GM19043 (cell line): ENCODE results near the gene UPK1B.
"Not testable (repeated sequence)": the region's sequence is repeated elsewhere in the genome, so short reads cannot be mapped to it uniquely, and the experiment has no call there.

Source experiments
- ATAC-seq: cut with Tn5 transposase; IDR thresholded peaks from one replicate; pipeline ENCODE4 v1.9.1; 2021; ENCODE audit warnings: low read depth; ENCODE audit not compliant: unreplicated experiment

UPK1B gene

DNA sequence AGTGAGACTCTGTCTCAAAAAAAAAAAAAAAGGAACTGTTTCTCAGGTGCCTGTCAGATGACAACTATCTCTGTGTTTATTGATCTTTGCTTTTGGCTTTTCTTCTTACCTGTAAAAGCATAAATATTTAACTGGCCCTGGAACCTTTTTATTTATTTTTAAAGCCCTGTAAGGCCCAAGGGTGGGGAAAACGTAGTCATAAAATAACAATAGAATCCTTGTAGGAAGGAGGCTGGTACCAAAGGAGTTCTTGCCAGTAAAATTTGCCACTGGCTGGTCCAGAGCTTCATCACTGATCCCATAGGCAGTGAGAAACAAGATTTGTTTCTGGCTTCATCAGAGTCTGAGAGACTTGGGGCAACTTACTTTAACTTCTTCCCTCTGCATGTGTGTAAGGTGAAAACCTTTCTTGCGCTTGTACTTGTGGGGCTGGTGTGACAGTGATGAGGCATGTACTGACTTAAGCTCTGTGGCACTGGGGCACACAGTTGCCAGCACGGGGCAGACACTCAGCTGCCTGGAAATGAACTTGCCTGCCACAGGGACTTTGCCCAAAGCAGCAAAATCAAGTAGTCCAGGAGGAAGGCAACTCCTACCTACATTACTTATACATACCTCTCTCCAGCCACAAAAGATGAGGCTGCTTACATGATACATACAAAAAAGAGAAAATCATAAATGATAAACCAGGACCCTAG, 47.7 kb downstream of the UPK1B start:
- ATAC-seq = no peak

DNA sequence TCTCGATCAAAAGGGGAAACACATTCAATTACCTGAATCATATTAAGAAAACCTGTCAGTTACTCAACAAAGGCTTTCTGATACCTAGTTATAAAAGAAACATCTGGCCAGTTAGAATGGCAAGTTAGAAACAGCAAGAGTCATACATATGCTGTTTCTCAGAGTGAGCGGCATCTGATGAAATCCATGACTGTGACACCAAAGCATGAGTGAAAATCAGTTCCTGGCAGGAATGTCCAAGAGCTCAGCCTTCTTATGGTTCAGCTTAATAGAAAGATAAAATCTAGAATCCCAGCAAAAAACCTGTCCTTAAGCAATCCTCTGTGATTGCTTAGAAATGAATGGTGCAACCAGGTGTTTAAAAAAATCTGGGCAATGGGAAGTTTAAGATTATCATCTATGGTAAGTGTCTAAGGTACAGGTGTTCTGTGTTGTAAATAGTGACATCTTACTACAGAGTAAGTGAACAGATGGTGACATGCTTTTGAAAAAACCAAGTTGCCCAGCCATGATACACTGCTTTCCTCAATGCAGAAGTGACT, 48.5 kb downstream of the UPK1B start:
- no peak for ATAC-seq

DNA sequence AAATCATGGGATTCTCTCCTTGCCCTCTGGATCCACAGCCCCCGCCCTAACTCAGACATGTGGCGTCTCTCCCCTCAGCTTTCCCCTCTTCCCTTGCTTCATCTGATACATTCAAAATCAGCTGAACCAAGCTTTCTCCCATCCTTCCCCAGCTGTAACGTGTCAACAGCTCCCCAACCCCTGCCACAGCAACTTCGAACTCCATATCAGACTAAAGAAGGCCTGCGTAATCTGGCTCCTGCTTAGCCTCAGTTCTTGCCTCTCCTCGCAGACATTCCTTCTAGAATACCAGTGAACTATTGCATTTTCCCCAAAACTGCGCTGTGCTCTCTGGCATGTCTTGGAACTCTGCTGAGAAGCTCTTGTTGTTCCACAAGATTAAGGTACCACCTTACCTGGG, 49.0 kb downstream of the UPK1B start:
- no peak for ATAC-seq

DNA sequence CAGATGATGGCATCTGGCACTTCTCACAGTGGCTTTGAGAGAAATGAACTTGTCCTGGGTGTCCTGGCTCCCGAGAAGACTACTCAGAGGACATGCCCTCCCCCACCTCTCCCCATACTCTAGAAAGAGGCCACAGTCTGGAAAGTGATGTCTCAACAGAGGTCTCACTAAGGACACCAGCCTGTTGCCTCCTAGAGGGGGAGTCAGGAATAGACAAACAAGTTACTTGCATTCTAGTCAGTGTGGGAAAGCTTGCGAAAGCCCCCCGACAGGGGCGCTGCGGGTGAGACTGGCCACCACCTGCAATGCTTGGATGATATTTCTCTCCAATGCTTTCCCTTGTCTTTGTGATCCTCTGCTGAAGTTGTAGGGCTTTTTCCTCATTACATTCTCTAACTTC, 50.1 kb downstream of the UPK1B start:
- no peak for ATAC-seq

DNA sequence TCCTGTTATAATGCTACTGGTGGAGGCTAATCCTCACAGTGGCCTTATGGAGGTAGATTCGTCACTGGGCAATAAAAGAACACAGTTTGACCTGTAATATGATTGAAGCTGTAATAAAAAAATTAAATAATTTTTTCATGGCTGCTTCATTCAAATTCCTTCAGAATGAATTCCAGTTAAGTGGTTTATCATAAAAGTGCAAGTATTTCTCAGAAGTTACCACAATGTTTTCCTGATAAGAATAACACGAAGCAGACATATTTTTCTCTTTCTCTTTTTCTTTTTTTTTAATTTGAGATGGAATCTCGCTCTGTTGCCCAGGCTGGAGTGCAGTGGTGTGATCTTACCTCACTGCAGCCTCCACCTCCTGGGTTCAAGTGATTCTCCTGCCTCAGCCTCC, 51.7 kb downstream of the UPK1B start:
- no peak for ATAC-seq

DNA sequence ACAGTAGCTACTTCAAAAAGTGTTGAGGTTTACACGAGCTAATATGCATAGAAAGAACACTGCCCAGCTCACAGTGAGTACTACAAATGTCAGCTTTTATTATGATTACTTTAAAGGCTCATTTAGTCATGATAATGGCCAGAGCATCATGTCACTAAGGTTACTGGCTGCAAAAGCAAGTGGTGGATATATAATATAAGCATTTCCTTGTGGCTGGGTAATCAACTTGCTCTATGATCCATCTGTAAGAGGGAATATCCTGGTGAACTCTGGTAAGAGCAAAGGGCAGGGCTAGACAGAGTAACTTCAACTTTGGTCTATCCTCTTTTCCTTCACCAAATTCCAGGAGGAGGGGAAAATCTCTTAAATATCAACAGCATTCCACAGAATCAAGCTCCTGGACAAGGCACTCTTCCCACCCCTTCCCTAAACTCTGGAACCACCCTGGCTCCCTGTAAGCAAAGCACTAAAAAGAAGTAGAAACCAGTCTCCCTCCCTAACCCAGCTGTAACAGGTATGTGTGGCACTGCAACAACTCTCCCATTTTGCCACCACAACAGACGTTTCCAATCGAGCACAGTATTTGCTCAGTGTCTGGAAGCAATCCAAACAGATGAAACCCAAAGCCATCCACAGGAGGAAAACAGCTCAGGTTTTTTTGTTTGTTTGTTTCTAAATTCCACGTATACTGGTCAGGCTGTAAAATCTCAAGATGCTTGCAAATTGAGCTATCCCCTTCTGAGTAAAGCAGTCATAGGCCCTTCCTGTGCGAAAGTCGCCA, 53.9 kb downstream of the UPK1B start:
- no peak for ATAC-seq

DNA sequence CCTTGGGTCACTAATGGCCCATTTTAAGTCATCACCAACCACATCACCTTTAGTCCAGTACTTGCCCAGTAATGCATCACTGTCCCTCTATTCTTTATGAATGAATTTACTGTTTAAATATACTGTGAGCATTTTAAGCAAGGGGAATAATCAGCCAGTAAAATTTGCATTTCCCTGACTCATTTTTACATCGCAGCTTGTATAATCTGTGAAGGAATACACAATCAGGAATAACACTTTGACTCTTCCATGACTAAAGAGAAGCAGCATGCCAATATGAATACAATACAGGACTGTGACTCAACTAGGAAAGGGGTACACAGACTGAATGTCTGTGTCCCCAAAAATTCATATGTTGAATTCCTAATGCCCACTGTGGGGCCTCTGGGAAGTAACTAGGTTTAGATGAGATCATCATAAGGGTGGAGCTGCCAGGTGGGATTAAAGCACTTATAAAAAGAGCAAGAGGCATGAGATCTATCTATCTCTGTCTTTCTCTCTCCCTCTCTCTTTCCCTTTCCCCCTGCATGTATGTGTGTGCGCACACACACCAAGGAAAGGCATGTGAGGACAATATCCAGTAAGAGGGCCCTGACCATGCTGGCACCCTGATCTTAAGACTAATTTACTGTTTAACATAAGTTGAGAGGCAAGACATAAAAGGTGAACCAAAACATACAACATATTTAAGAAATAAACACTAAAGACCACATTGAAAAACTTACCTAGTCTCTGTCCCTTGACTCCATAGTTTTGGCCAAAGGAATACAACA, 55.2 kb downstream of the UPK1B start:
- no peak for ATAC-seq

DNA sequence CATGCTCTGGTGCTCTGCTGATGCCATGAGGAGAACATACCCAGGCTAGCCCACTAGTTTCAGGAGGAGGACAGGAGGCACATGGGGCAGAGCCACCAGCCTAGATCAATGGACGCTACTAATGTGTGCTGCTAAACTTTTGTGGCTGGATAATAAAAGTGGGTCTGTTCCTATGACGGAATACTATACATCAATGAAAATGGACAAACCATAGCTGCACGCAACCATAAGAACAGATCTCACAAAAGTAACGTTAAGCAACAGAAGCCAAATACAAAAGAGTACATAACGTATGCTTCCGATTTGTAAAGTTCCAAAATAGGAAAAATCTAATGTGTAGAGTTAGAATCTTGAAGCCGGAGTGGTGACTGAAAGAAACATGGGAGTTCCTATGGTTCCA, 55.8 kb downstream of the UPK1B start:
- ATAC-seq = no peak

DNA sequence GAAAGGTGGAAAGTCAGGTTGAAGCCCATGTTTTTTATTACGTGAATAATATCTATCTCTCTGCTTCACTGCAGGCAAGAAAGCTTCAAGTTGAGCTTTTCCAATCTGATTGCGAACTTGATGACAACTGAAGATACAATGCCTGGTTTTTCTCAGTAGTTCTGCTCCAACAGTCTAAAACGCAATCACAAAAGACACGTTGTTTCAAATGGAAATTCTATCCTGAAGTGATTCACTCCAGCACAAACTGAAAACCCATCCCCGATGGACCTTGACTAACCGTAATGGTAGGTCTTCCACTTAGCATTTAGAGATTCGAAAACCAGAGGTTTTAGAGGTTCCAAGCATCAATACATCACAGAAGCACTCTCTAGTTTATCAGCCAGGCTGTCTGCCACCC, 56.7 kb downstream of the UPK1B start:
- no peak for ATAC-seq

DNA sequence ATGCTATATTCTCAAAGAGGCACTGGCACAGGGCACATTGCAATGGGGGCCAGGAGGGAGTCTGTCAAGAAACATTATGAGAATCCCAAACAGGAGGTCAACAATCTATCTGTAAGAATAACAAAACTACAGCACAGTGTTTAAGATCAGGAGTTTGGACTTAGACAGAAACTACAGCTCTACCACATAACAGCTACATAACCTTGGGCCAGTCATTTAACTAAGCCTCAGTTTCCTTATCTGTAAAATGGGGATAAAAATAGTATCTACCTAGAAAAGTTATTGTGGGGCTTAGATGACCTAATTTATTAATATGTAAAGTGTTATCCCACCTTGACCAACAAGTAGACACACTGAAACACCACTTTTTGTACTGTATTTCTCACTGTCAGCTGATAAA, 57.3 kb downstream of the UPK1B start:
- ATAC-seq = no peak

DNA sequence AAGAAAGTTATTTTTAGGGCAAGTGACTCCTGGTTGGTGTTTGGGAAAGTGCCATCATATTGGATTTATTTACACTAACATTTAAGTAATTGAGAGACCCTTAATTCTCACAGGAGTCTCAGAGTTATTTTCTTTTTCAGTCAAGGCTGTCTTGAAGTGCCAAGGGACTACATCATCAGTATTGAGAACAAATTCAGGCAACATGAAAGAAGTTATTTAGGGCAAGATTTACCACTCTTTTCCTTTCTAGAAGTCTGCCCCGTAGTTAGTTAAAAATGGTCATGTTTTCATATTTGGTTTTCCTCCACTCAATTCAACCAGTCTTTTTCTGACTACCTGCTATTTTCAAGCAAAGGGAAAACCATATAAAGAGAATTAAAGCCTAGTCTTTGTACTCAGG, 61.2 kb downstream of the UPK1B start:
- ATAC-seq = no peak

DNA sequence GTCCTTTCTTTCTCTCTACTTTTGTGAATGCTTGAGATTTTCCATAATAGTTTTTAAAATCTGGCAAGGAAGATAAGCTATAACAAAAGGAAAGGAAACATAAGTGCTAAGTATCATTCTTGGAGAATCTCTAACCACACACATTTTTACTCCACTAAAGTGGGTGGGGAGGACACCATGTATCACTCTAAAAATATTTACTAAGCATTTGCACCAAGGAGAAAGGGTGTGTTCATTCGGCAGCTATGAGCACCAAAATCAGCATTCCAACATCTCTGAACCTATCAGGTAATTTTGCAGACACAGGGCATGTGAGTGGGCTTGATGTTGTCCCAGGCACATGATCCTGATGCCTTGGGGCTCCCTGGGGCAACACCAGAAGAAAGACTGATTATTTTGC, 61.8 kb downstream of the UPK1B start:
- ATAC-seq = no peak

DNA sequence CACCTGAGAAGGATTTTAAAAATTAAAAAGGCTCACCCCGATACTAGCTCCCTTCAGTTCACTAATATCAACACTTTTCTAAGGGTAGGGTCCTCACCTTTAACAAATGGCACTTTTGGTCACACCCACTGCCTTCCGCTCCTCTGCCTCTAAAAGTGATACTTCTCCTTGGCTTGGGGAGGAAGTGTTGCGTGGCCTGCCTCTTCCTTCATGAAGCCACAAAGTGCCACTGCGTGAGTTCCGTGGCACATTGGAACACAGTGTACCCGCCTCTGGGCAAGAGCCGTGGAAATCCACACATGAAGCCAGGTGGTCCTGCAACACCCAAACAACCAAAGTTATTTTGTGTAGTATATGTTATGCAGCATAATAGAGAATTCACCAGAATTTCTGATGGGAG, 63.4 kb downstream of the UPK1B start:
- ATAC-seq = no peak

DNA sequence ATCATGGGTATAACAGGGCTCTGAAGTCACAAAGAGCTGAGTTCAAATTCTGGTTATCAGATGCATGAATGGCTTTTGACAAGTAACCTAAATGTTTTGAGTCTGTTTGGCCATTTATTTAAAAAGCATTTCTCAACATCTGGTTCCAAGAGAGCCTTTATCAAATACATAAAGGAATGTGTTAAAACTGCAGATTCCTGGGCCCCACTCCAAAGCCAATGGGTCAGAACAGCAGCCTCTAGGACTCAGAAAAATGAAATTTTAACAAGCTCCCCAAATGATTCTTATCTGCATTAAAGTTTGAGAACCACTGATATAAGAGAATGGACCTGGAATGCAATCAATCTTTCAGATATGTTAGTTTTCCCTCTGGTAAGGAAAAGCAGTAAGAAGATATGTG, 63.9 kb downstream of the UPK1B start:
- ATAC-seq = no peak

DNA sequence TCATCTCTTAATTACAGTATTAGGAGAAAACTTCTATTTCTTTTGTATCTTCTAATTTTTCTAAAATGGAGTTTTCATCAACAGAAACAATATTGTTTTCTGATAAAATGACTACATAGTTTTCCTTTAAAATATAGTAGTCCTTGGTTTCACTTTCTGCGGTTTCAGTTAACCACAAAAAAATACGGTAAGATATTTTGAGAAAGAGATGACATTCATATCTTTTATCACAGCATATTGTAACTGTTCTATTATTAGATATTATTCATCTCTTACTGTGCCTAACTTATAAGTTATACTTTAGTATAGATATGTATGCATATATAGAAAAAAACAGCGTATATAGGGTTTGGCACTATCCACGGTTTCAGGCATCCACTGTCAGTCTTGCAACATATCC, 65.0 kb downstream of the UPK1B start:
- ATAC-seq = no peak

DNA sequence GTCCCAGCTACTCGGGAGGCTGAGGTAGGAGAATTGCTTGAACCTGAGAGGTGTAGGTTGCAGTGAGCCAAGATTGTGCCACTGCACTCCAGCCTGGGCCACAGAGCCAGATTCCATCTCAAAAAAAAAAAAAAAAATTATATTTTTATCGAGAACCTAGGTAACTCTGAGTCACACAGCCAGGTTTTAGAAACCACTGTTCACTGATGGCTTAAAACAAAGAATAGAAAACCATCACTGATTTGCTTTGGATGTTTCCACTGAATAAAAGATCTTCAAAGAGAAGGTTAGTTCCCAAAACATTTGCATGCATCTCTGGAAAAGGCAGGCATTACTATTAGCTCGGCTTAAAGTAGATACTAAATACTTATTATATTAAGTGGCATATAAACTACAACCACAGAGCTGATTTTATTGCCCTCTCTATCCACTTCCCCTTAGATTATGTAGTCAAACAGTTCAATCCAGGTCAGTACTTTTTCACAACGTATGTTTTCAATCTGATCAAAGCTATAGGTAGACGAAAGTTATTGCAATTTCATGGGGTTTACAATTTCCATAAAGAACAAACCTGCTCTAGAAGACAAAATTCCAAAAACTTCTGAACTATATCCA, 65.9 kb downstream of the UPK1B start:
- ATAC-seq = no peak

DNA sequence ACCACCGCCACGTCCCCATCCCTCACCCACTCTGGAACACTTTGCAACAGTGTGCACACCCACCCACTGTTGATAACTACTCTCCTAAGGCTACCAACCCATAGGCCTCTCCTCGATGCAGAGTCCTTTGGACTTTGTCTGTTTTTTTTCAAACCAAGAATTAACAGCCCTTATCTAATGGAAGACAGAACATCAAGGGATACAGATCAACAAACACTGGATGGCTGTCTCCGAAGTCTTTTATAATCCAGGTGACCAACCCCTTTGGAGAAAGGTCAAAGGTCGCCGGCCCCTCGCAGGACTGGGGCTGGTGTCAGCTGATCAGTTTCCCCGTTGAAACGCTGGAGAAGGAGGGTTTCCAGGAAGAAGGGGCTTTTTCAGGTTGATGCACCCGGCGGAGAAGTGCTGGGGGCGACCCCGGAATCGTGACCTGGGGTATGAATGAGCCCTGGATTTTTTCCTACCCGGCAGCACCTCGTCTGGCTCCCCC, 66.7 kb downstream of the UPK1B start:
- ATAC-seq = peak; percentile 11

DNA sequence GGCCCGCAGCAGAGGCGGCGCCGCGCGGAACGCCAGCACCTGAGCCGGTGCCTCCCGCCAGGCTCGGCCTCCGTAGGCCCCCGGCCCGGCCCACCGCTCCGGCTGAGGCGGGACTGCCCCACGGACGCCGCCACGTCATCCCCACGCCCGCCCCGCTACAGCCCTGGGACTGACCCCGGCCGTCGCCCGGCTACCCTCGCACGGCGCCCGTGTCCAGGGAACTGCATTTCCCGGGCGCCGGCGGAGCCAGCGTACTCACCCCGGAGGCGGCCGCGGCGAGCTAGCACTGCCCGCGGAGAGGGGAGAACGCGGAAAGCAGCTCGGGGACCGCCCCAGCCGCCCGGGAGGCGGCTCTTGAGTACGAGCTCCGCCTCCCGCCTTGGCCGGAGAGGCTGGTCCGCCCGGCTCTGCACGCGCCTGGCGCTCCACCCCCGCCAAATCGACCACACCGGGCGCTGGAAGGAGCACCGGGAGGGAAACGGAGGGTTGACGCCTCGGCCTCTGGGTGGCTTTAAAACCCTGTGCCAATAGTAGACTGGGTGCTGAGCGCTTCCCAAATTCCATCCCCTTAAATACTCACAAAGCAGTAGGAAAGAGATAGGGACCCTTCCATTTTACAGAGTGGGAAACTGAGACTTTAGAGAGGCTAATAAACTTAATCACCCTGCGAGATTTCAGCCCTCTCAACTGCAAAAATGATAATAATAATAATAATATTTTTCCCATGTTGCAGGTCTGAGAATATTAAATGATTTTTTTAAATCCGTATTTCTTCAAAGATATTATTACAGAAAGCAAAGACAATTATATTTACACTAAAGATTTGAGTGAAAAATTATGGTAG, 67.4 kb downstream of the UPK1B start, which contains the start of gene B4GALT4:
B4GALT4 (minus strand) TSS at position 288 of the 844 bp plus-strand sequence. CDS start 10,779 bp downstream, outside the sequence.
- ATAC-seq = peak; percentile 82

DNA sequence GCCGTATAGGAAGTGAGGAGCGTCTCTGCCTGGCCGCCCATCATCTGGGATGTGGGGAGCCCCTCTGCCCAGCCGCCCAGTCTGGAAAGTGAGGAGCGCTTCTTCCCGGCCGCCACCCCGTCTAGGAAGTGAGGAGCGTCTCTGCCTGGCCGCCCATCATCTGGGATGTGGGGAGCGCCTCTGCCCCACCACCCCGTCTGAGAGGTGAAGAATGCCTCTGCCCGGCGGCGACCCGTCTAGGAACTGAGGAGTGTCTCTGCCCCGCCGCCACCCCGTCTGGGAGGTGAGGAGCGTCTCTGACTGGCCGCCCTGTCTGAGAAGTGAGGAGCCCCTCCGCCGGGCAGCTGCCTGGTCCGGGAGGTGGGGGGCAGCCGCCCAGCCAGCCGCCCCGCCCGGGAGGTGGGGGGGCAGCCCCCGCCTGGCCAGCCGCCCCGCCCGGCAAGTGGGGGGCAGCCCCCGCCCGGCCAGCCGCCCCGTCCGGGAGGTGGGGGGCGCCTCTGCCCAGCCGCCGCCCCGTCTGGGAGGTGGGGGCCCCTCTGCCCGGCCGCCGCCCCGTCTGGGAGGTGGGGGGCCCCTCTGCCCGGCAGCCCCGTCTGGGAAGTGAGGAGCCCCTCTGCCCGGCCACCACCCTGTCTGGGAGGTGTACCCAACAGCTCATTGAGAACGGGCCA, 69.1 kb downstream of the UPK1B start:
- not testable (repeated sequence) for ATAC-seq
